ENCODE measurements around the gene CD44.
A peak's percentile ranks its signal among the peaks of the same experiment; 100 is the strongest.
"Not testable (repeated sequence)": the region's sequence is repeated elsewhere in the genome, so short reads cannot be mapped to it uniquely, and the experiment has no call there.

Gene CD44

GRCh38 chr11:35216962-35217678 is 78.1 kb downstream of the CD44 start:
- DNase-seq: no peak

DNA sequence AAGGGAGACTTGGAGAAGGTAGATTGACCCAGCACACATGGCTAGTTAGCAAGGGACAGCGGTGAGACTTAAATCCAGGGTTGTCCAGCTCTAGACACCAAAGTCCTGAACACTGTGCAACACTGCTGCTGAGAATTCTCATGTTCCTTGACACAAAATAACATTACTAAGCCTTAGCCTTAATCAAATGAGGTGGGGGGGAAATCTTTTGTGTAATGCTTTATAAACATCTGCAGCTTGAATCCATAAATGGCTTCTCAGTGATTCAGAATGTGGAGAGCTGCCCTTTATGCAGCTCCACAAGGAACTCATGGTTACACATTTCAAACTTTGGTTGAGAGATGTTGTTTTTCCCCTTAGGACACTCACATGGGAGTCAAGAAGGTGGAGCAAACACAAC is 80.0 kb downstream of the CD44 start:
- DNase-seq: no peak

DNA sequence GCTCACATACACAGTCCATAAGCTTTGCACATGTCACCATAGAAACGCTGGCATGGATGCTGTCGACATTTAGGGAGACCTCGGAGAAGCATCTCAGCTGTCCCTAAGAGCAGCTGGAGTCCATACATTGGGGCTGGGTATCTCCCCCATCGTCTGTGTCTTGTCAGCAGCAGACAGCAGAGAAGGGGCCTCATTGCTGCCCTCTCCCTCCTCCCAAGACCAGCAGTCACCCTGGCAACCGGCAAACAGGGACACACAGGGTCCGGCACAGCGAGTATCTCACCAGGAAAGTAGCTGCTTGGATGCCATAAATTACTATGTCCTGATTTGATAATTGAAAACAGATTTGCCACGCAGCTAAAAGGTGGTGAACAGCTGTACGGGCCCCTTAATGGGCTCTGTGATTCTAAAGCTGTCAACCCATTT is 84.4 kb downstream of the CD44 start:
- DNase-seq: no peak

DNA sequence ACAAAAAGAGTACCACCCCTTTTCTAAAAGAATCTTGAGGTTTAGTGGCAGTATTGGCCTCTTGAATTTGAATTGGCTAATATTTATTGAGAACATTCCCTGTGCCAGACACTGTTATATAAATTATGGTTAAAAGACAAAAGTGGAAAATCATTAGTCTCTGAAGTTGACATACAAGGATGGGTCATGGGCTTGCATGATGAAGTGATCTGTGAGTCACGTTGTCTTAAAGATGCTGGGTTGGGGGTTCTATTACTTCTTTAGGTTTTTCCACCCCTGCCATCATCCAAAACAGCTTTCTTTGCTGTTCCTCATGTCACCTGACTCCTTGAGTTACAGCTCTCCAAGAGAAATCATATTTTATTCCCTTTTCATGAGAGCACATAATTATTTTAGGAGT is 85.0 kb downstream of the CD44 start:
- no peak for DNase-seq

DNA sequence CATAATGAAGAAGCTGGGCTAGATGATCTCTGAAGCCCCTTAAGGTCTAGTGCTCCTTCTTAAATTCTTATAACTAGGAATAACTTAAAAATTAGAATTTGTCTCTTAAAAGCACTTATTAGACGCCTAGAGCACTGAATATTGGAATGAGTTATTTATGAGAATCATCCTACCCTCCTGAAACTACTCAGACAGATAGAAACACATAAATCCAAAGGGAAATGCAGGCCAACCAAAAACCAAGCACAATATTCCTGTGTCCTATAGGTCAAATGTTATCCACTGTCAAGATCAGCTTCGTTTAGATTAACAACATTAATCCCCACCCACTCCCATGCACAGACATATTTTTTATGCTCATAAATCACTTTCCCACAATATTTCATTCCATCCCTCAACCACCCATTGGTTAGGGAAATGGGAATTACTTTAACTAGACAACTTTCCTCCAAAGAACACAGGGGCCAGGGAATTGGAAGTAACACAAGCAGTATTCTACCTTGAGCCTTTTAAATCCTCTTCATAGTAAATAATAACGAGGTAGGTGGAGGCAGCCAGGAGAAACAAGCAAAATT is 87.1 kb downstream of the CD44 start:
- DNase-seq: no peak

GRCh38 chr11:35226756-35227155 is 87.8 kb downstream of the CD44 start:
- DNase-seq: not testable (repeated sequence)

DNA sequence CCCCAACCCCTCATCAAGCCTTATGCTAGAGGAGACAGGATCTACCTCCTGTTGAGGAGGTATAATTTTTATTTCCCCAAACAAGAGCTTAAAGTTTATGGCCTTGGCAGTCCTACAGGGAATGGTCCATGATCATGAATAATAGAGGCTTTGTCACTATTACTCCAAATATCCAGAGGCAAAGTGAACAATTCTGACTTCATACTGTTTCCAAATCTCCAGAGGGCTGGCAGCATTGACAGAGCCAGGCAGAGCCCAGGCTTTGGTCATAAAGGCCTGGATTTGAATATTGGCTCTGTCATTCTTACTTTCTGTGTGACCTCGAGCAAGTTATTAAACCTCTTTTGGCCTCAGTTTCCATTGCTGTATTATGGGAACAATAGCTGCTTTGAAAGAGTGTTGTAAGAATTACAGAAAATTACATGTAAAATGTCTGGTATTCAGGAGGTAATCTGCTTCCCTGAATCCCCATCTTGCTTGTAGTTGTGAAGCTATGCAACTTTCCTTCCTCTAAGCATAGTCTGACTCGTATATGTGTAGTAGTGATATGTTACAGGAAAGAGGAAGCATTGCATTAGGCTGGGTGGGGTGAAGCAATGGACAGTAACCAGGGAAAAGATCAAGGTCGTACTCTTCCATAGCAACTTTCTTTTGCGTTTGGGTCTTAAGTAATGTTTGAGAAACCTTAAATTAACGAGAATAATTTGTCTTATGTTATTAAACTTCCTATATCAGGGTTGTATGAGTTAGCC is 88.8 kb downstream of the CD44 start:
- peak; percentile 89 to 92 for DNase-seq

GRCh38 chr11:35228328-35228725 is 89.4 kb downstream of the CD44 start:
- DNase-seq: no peak

DNA sequence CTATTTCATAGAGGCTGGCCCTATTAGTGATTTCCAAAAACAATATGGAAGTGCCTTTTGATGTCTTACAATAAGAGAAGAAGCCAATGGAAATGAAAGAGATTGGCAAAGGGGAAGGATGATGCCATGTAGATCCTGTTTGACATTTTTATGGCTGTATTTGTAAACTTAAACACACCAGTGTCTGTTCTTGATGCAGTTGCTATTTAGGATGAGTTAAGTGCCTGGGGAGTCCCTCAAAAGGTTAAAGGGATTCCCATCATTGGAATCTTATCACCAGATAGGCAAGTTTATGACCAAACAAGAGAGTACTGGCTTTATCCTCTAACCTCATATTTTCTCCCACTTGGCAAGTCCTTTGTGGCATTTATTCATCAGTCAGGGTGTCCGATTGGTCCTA is 91.4 kb downstream of the CD44 start:
- no peak for DNase-seq

DNA sequence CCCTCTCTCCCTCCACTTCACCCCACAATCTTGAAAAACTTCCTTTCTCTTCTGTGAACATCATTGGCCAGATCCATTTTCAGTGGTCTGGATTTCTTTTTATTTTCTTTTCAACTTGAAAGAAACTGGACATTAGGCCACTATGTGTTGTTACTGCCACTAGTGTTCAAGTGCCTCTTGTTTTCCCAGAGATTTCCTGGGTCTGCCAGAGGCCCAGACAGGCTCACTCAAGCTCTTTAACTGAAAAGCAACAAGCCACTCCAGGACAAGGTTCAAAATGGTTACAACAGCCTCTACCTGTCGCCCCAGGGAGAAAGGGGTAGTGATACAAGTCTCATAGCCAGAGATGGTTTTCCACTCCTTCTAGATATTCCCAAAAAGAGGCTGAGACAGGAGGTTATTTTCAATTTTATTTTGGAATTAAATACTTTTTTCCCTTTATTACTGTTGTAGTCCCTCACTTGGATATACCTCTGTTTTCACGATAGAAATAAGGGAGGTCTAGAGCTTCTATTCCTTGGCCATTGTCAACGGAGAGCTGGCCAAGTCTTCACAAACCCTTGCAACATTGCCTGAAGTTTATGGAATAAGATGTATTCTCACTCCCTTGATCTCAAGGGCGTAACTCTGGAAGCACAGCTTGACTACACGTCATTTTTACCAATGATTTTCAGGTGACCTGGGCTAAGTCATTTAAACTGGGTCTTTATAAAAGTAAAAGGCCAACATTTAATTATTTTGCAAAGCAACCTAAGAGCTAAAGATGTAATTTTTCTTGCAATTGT is 92.3 kb downstream of the CD44 start:
- DNase-seq: no peak

- no peak for DNase-seq
Measured at GRCh38 chr11:35232891-35233330, 93.9 kb downstream of the CD44 start.

DNA sequence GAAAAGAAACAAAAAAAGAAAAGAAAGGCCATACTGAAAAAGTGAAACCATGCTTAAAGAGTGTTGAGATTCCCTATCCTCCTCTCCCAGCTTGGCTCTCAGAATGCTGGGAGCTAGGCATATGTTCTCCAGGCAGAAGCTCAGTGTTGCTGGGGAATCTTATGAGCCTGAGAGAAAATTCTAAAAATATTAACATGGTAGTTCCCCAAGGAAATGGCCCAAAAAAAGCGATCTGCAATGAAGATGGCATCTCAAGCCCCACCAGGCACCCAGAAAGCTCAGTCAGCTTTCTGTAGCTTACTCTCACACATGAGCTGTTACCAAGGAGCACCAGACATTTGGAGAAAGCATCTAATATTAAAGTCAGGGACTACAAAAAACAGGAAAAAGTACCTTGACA is 94.5 kb downstream of the CD44 start:
- no peak for DNase-seq

DNA sequence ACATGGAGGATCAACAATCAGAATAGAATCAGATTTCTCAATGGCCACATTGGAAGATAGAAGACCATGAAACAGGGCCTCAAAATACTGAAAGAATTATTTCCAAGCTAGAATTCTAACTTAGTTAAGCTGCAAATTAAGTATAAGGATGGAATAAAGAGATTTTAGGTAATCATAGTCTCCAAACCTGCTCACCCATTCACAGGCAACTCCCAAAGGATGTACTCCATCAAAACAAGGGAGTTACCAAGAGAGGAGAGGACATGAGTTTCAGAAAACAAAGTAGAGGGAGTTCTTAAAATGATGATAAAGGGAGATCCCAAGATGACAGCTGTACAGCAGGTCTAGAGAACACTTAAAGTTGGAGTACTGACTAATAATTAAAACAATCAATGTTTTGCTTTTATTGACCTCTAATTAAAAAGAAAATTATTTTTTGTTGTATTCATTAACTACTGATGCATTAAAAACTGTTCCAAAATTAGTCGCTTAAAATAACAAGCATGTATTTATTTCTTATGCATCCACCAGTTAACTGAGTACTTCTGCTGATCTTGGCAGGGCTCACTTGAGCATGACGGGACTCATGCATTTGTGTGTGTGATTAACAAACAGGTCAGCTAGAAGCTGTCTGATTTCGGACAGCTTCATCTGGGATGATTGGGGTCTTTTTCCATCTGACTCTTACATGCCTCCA is 95.6 kb downstream of the CD44 start:
- DNase-seq: no peak

DNA sequence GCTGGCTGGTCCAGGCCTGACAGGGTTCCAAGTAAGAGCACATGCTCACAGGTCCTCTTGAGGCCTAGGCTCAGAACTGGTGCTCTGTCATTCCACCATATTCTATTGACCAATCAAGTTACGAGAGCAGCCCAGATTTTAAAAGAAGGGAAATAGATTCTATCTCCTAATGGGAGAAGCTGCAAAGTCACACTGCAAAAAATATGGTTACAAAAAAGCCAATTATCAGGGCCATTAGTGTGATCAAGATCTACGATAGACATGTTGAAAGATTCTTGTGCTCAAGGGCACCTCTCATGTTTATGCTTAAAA is 96.1 kb downstream of the CD44 start:
- no peak for DNase-seq

GRCh38 chr11:35235498-35235897 is 96.5 kb downstream of the CD44 start:
- no peak for DNase-seq

DNA sequence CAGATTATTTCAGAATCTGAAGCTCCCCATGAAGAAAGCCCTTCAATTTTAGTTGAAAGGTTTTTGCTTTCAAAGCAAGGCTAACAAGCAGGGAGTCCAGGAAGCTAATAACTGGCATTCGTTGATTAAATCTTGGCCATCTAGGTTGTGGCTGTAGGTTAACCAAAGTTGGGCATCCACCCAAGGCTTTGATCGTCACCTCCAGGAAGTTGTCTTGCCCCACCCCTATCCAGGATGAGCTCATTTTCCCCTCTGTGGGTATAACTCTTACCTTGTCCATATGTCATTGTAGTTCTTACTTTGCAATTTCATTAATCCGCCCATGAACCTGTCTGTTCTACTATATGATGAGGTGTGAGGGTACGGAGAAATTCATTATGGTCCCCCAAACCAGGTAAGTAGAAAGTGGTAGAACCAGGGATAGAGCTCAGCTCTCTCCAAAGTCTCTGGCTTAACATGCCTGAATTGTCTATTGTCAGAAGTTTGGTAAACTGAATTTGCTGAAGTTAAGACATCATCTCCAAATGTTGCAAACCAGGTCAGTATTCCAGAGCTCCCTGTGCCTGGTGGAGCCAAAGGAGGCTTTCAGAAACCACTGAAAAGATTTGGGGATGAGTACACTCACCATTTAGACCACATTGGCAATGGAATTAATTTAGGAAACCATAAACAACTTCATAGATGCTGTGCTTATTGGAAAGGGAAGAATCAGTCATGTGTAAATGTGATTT is 97.1 kb downstream of the CD44 start:
- no peak for DNase-seq

DNA sequence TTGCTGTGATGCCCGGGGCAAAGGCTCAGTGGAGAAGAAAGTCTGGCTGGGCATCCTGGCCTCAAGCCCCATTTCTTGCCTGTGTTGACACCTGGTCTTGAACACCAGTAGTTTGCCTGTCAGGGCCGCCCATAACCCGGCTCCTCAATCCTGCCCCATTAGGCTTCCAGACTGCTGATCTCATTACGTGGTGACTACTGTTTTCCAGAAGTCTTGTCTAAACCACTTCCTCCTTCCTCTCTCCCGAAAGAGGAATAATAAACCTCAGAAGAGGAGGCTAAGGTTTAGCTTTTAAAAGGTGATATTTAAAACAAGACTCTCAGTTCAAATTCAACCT is 97.7 kb downstream of the CD44 start:
- peak in 1 of 2 experiments; percentile 3 for DNase-seq

DNA sequence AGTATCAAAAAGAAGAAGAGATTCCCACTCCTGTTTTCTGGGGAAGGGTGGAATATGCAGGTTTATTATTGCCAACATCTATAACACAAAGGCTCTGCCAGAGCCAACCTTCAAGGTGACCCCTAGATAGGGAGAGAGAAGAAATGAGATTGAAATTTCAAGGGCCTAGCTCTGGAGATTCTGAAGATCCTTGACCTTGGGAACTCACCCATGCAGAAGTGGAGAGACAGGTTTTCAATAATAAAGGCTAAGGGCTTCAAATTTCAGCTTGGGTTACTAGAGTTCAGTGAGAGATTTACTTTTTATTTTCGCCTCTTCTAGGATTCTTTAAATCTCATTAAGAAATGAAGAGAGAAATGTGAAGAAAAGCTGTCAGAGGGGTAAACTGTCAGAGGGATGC is 98.4 kb downstream of the CD44 start:
- no peak for DNase-seq

- DNase-seq: peak; percentile 60 to 68
Measured at GRCh38 chr11:35237860-35238715, 99.1 kb downstream of the CD44 start.

GRCh38 chr11:35238882-35239281 is 99.9 kb downstream of the CD44 start:
- DNase-seq: no peak

DNA sequence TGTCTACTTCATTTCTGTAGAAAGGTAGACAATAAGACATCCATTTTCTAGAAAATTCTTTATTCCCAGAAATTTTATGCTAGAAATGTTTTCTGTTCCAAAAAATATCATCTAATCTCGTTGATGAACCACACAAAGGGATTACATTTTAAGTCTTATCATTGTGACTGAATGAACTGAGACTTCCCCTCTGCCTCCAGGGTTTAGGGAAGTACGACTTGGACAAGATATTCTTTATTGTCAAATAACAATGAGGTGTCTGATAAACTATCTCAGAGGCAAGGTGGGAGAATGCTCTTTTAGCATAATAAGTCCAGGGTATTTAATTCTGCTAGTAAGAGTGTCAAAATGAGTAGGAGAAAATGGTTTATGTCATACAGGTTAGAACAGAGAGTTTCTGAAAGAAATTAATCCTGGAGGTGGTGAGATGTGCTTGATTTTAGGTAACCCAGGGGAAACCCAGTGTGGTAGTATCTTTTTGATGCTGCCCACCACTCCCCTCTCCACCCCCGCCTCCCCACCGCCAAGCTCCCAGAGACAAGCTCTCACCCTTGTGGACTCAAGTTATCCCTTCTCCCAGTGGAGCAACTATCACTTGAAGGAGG is 100.6 kb downstream of the CD44 start:
- peak in 1 of 2 experiments; percentile 7 for DNase-seq
